GM21723 (cell line): ENCODE data around the gene RHBDD1.
A peak's percentile ranks its signal among the peaks of the same experiment; 100 is the strongest.

Experiments
- ATAC-seq: cut with Tn5 transposase; IDR thresholded peaks from one replicate; pipeline ENCODE4 v1.9.1; 2021; ENCODE audit warnings: mild to moderate bottlenecking, moderate library complexity; ENCODE audit not compliant: unreplicated experiment

The RHBDD1 gene

DNA sequence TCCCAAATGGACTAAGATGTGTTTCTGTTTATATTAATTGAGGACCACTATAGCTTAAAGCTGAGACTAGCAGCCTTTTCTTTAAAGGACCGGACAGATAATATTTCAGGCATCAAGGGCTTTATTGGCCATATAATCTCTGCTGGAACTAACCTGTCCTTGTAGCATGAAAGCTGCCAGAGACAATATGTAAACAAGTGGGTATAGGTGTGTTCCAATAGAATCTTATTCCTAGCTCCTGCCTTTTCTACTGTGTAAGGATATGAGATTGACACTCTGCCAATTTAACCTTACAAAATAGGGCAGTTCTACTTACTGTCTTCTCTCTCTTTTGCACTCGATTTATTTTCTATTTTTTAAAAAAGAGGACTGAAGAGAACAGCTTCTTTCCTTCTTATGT lies 74.0 kb downstream of the RHBDD1 start:
- ATAC-seq, result no peak

DNA sequence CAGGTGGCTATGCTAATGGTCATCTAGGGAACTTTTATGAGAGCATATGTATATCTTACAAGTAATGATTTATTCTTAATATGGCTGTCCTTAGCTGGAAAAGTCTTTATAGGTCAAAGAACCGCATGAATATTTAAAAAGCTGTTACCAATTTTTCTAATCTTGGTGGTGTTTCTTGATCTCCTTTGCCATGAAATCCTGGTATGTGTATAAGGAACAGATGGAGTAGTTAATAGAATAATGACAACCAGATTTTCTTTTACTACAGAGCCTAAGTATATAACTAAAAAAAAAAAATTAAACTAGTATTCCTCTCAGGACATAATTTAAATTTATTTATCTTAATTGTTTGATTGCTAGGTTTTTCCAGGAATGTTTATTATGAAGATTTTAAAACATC lies 74.5 kb downstream of the RHBDD1 start:
- no peak for ATAC-seq

DNA sequence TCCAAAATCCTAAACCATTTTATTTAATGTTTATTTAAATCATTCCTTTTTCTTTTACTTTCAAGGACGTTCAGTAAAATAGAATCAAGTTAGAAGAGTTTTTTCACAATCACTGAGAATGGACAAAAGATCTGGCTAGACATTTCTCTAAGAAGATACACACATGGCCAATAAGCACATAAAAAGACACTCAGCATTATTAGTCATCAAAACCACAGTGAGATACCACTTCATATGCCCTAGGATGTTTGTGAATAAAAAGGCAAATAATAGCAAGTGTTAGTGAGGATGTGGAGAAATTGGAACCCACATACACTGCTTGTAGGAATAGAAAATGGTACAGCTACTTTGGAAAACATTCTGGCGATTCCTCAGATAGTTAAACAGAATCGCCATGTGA lies 76.1 kb downstream of the RHBDD1 start:
- no peak for ATAC-seq

DNA sequence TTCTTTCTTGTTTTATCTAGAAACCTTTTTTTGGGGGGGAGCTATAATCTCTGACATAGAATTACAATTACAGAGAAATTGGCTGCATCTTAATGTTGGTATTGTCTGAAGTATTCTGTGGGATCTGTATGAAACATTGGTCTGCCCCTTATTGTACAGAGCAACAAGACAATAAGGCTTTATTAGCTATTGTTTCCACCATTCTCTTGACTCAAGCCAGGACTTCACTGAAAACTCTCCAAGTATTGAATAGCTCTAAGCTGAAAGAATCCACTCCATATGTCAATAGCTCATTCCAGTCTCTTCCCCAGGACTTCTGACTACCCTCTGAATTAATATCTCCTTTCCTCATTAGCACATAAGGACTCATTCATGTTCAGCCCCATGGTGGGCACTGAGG lies 77.8 kb downstream of the RHBDD1 start:
- ATAC-seq, result no peak

DNA sequence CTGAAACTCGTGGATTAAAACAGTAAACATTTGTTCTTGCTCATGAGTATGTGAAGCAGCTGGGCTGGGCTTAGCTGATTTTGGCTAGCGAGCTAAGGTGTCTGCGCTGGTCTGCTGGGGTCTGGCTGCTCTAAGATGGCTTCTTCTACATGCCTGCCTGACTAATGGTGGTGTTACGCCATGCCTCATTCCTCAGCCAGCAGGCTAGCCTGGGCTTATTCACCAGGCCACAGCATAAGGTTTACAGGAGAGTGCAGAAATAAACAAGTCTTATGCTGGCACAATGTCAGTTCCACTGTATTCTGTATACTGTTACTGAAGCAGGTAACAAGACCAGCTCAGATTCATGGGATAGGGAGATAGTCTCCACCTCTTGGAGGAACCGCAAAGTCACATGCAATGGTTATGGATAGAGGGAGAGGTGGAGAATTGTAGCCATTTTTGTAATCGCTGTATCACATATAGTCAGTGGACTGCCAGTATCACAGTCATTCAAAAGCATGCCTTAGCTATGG lies 80.0 kb downstream of the RHBDD1 start:
- ATAC-seq, result no peak

DNA sequence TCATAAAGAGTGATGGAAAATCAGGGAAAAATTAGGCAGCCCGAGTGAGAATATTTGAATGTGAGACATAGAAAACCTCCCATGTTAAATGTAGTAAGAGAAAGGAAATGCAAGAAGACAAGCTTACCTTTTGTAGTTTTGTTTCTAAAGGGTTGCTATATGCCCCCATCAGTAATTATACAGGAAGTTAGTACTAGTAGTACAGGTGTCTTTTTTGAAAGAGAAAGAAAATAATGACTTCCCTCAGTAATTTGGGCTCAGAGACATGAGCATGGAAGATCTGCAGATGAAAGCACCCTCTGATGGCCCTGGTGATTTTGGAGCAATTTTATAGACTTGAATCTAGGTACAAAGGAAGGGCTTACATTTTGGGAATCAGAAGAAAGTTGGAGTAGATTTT lies 80.8 kb downstream of the RHBDD1 start:
- peak; percentile 95 for ATAC-seq

DNA sequence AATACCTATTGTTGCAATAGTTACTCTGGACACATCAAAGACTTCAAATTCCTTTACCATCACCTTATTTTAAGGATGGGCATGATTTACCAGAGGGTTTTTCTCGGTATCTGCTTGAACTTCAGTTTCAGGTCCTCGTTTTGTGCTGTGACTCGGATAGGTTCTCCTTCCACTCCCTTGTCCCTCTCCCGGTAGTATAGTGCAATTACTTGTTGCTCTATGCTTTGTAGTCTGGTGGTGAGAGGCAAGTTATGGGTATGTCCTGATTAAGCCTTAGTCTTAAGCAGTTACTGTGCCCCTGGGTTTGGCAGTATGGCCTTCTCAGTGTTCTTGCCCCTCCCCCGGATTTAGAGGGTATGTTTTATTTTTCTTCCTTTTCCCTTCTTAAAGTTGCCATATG lies 96.6 kb downstream of the RHBDD1 start:
- peak; percentile 95 for ATAC-seq

DNA sequence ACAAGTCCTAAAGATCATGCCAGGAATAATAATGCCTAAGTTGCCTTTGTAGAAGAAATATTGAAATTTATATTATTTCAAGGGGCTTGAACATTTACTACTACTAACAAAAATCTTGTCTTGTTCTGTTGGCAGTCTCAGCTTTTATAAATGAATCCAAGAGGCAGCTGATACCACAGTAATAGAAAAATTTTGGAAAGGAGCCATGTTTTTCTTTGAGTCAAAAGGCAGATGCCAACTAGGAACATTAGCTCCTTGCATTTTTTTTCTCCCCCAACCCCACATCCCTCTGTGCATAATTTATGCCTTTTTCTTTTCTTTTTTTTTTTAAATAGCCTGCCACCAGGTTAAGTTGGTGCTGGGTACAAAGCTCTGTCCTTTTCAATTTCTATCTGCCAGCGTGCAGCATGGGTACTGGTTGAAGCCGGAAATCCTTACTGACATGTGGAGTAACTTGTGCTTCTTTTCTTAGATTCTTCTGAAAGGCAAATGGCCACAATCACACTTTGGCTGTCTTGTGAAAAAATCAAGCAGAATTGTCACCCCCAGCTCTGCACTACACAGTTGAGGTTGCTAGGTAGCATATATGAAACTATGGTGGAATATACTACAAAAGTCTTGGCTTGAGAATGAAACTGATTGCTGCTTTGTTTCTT lies 98.8 kb downstream of the RHBDD1 start:
- no peak for ATAC-seq

DNA sequence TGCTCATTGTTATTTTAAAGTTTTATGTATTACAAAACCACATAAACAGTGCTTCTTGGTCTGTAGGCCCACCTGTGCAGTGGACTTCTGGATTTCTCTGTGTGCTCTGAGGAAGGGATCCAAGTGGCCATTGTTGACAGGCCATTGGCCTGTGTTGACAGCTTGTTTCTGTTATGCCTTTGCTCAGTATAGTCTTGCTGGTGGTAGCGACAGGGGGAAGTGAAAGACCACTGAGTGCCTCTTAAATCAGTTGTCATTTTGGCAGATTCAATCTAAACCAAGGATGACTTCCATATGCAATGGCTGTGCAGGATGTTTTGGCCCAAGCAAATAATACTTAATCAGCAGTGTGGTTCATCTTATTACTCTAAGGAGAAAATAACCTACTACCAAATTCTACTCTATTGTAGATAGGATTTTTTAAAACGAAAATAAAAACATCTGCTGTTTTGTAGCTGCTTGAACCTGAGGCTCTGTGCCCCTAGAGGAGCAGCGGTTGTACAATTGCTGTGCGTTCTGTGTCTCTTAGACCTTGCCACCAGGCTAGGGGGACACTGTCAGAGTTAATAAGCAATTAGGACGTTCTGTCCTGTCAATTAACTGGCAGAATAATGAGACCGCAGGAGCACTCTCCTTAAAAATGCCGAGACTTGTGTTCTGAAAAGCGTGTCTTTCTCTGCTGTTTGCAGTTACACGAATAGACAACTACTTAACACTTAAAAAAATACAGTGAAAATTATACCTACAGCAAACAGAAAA lies 108.2 kb downstream of the RHBDD1 start:
- ATAC-seq, result no peak

DNA sequence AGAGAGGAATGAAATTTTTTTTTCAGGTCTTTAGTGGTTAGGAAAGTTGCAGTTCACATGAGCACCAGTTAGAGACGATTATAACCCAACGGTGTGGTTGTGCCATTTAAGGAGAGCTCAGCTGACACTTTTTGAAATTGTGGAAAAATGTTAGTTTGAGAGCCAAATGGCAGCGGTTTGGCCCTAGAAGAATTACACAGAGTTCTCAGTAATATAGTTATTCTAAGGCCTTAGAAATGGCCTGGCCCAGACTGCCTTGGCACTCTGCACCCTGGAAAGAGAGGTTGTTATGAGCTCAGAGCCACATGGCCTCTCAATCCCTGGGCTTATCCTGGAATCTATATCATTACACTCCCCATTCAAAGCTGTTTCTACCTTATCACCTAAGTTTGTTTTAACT lies 117.4 kb downstream of the RHBDD1 start:
- no peak for ATAC-seq

DNA sequence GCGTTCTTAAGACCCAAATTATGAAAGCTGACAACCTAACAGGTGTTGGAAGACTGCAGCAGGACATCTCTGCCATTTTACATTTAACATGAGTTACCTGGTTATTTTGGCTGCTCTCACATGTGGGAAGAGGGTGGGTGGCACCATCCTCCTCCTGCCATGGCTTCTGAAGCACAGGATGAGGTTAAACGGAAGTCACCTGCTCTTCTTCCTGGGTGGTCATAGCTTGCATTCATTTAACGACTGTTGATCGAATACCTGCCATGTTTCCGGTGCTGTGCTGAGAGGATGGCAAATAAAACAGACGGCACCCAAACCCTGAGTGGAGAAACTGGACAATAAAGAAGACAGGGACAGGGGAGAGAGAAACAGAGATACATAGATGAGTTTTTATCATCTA lies 118.0 kb downstream of the RHBDD1 start:
- ATAC-seq, result no peak

DNA sequence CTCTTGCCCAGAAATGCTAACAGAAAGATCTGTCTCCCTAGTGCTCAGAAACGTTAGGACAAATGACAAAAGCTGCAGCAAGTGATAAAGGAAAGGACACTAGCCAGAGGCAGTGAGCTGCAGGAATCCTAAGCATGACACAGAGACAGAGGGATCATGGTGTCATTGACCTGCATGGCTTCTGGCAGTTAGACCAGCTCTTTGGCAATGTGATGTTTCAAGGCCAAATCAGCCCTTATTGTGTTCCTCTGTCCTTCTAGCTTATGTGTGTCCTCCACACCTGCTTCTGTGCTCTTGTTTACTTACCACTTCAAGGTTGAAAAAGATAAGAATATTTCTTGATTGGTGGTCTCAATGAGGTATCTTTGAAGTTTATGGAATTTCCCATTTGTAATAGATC lies 120.8 kb downstream of the RHBDD1 start:
- ATAC-seq, result no peak

DNA sequence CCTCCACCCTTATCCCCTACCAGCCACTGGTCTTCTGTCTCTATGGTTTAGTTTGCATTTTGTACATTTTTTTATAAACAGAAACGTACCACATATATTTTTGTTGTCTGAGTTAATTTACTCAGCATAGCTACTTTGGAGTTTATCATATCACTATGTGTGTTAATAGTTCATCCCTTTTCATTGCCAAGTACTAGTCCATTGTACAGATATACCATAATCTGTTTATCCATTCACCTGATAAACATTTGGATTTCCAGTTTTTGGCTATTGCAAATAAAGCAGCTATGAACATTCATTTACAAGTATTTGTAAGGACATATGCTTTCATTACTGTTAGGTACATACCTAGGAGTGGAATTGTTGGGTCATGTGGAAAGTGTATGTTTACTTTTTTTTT lies 123.6 kb downstream of the RHBDD1 start:
- no peak for ATAC-seq

DNA sequence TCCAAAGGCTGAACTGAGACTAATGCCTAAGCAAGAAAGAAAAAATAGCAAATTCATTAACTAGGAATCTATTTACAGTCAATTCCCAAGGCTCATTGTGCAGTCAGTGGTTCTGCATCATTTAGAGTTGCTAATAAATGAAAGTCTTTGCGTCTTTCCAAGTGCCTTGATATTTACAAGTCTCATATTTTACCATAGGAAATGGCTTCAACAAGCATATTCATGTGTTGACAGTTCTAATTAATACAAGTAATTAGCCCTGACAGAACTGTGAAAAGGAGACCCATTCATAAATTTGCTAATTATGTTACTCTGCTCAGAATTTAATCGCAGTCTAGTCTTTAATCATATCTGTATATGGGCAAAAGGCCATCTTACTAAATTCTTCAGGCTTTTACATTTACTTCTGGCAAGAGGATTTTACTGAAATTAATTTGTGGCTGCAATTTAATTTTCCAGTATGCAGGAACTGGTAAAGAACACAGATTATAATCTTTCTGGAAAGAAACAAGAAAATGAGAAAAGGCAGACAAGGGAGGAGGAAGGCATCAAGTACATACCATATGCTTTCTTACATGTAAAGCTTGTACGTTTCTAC lies 126.4 kb downstream of the RHBDD1 start:
- no peak for ATAC-seq

DNA sequence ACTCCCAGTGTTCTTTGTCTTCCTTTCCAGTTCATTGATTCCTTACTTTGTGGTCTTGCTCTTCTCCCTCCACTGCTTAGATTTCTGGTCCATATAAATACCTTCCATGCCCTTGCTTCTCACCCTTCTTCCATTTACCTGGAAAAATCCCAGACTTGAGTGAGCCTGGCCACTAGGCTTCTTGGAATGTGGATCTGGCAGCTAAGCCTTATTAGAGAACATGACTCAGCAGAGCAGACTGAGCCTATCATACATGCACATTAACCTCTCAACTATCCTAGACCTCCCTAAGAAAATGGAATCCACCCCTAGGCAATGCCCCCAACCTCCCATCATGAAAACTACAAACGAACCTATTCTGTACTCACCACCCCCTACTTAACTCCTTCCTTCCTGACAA lies 127.7 kb downstream of the RHBDD1 start:
- no peak for ATAC-seq

DNA sequence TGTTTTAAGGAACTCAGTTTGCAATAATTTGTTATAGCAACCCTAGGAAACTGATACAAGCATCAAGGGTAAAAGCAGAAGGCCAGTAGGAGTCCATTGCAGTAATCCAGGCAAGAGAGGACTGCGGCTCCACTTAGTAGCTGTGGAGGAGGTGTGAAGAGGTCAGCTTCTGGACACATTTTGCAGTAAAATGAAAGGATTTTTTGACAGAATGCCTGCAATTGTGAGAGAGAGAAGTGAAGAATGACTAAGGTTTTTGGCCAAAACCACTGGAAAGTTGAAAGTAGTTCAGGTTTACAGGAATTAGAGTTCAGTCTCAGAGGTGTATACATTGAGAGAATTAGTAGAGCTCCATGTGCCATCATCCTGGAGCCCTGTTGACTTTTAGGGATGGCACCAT lies 129.5 kb downstream of the RHBDD1 start:
- no peak for ATAC-seq

DNA sequence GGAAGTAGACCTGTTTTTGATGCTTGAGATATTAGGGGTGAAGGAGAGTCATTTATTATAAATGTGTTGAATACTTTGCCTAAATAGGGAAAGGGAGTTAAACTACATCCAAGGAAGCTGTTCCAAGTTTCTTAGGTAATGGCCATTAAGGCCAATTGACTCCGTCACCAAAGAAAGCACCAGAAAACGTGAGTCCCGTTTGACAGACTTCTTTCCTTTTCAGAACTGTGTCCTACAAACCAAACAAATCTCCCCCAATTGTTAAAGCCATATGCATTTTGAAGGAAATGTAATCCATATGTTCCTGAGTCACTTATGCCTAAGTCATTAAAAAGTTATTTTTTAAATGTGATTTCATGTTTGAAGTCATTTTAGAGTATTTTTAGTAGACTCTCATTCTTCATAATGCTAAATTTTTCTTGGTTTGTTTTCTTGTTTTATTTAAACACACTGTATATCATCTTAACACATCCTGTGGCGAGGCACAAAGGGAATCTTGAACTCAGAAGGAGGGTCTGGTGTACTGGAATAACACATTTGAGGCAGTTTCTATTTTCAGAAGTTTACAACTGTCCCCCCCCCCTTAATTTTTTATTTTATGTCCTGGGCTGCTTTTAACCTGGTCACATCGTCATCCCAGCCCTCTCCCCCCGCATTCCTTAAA lies 133.7 kb downstream of the RHBDD1 start:
- ATAC-seq, result no peak

DNA sequence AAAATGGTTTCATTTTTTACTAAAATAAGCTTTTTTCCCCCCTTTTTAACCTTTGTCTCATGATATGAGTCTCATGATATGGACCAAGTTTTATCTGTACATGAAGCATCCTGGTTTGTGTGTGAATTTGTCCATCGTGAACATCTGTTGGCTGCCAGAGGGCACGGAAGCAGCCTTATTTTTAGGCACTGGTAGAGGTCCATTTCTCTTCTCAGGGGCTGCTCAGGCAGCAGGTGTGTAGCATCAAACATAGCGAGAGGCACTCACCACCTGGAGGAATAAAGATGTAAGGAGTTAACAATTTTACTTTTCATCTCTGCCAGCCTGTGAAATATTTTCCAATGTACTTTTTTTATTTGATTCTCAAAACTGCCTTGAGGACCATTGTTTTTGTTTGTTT lies 134.5 kb downstream of the RHBDD1 start:
- ATAC-seq, result peak; percentile 63

DNA sequence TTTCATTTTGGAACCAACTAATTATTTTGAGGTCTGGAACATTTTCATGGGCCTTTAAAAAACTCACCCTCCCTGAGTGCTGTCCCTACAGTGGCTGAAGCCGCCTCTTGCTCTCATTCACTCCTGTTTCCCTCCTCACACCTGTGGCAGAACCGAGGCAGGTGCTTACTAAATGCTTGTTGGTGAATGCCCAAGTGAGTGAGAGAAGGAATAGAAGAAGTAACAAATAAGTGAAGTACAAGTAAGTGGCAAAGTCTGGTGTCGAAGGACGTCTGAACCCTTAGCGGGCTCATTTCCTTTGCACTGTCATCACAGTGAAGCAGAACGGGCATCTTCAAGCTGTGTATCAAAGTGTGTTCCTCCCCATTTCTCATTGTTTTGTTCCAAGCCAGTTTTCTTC lies 135.2 kb downstream of the RHBDD1 start:
- peak; percentile 55 for ATAC-seq

DNA sequence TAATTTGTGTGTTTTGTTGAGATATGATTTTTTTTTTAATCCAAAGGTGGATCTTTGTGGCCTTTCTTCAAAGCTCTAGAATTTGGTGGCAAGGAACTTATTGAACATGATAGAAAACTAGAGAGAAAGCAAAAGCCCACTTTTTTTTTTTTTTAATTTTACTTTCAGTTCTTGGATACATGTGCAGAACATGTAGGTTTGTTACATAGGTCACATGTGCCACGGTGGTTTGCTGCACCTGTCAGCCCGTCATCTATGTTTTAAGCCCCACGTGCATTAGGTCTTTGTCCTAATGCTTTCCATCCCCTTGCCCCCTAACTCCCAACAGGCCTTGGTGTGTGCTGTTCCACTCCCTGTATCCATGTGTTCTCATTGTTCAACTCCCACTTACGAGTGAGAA lies 135.9 kb downstream of the RHBDD1 start:
- ATAC-seq, result peak; percentile 40

DNA sequence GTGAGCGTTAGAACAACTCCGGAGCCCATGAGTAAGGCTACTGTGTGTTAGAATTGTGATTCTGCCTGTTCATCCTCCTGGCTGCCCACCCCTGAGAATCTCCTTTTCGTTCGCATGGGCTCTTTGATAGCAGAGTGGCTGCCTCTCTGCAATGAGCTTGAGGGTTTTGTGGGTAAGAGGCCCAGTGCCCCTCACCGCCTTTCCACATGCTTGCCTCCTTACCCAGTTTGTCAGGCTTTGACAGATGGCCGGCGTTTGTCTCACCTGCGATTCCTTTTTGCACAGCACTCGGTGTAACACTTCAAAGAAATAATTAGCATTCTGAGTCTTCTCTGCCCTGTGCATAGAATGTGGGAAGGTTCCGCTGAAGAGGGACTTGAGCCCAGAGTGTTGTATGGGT lies 138.0 kb downstream of the RHBDD1 start:
- ATAC-seq, result no peak

DNA sequence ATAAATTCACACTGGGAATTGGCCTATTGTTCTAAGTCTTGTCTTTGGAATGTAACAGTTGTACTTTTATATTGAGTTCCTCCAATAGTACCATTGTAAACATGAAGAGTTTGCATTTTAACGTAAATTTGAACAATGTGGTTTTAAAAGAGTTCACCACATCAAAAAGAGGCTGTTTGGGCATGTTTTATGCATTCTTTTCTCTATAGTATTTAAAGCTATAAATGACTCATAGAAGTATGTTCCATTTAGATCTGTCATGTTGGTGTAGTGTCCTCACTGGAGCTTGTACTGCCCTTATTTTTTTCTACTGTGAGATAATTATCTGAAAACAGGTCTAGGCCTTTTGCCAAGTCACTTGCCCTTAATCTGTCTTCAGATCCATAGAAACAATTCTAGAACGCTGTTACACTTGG lies 141.9 kb downstream of the RHBDD1 start:
- no peak for ATAC-seq
